Karpas-422 (cell line): ENCODE results near the gene FOXK1. TPM values are rescaled to one million over a fixed set of nuclear protein-coding genes. Genes with fewer than 3 reads are reported as not detected.
A peak's percentile ranks its signal among the peaks of the same experiment; 100 is the strongest.

ENCODE experiments used
- DNase-seq: peaks from one replicate; pipeline ENCODE4 v3.0.0-alpha.2; 2015
- H2AFZ ChIP-seq: fragments of 200-600 bp; sonication (generic); 2 replicates; pipeline ENCODE4 v1.6.1; 2014; ENCODE audit warnings: antibody characterized with exemption, low read length, mixed read lengths
- H3K27ac ChIP-seq: fragments of 200-600 bp; sonication (generic); 2 replicates; pipeline ENCODE4 v1.5.1; 2014; ENCODE audit warnings: mild to moderate bottlenecking, low read length, moderate library complexity
- H3K27me3 ChIP-seq: fragments of 200-600 bp; sonication (generic); 2 replicates; pipeline ENCODE4 v1.6.1; 2014; ENCODE audit warnings: low read length, mixed read lengths
- H3K36me3 ChIP-seq: fragments of 200-600 bp; sonication (generic); 2 replicates; pipeline ENCODE4 v1.6.1; 2014; ENCODE audit warnings: low read length, mixed read lengths; ENCODE audit not compliant: insufficient read depth
- H3K4me1 ChIP-seq: fragments of 200-600 bp; sonication (generic); 2 replicates; pipeline ENCODE4 v1.6.1; 2014; ENCODE audit warnings: mild to moderate bottlenecking, low read length, mixed read lengths
- H3K4me2 ChIP-seq: fragments of 200-600 bp; sonication (generic); 2 replicates; pipeline ENCODE4 v1.6.1; 2014; ENCODE audit warnings: low read length, low read depth, mild to moderate bottlenecking; ENCODE audit not compliant: poor library complexity, severe bottlenecking
- H3K4me3 ChIP-seq: fragments of 200-600 bp; sonication (generic); 2 replicates; pipeline ENCODE4 v1.5.1; 2014; ENCODE audit warnings: mild to moderate bottlenecking, antibody characterized with exemption, low read length, mixed read lengths
- H3K79me2 ChIP-seq: fragments of 200-600 bp; sonication (generic); 2 replicates; pipeline ENCODE4 v1.6.1; 2014; ENCODE audit warnings: mild to moderate bottlenecking, low read length, mixed read lengths
- H3K9ac ChIP-seq: fragments of 200-600 bp; sonication (generic); 2 replicates; pipeline ENCODE4 v1.6.0; 2014; ENCODE audit warnings: low read length
- H3K9me2 ChIP-seq: fragments of 200-600 bp; sonication (generic), shearing (Covaris generic); replicated peaks from 2 replicates; pipeline ENCODE4 v1.6.0; 2014; ENCODE audit warnings: mild to moderate bottlenecking, low read length, moderate library complexity; ENCODE audit not compliant: insufficient read depth
- H3K9me3 ChIP-seq: fragments of 300-700, 200-600 bp; sonication (generic); 2 replicates; pipeline ENCODE4 v1.6.1; 2014; ENCODE audit warnings: low read length, mixed read lengths
- H4K20me1 ChIP-seq: fragments of 200-600 bp; sonication (generic); 2 replicates; pipeline ENCODE4 v1.6.1; 2014; ENCODE audit warnings: mild to moderate bottlenecking, antibody characterized with exemption, low read length, low read depth; ENCODE audit not compliant: insufficient read depth
- total RNA-seq: library from RNA; depleted of rRNA; stranded (reverse); fragments of >200 nt; shearing (Covaris generic); gene quantifications from 2 replicates; pipeline ENCODE4 v1.2.3, GENCODE V29; 2014; ENCODE audit warnings: low replicate concordance

The FOXK1 gene
- total RNA-seq, 1 experiment from 2014 or later = 20.3 TPM

DNA sequence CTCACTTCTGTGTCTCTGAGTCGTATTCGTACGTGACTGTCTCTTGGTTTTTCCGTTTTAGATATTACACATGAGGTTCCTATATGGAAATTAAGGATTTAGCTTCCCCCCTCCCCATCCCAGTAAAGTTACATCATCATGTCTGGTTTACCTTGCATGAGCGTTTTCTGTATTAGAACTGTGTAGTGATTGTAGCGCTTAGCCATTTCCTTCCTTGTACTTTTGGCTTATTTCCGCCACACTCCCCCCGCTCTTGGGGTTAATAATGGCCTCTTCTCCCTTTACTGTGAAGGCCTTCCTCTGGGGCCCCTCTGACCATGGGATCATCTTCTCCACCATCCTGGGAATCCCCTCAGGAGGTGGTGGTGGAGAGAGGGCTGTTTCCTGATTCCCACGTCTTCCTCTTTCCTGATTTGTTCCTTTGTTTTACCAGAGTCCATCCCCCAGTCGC, 66.2 kb downstream of the FOXK1 start:
- Histone ChIP-seq H3K9me3 (no peaks in the 10 kb centered on the region), H4K20me1 (peaks cover 7% of the 10 kb centered on the region; the same call in 1 of the 2 replicates), H3K27me3 (no peaks in the 10 kb centered on the region), H3K36me3 (0 out of 2 replicates have a peak, but pooled peaks cover 4% of the 10 kb centered on the region), H3K79me2 (peaks cover 76% of the 10 kb centered on the region), H3K9me2 (no peaks in the 10 kb centered on the region), H3K4me1 (peaks cover 28% of the 10 kb centered on the region), H3K4me2 (no peak overlapping the region), H3K27ac (no peak overlapping the region), H3K9ac (no peak overlapping the region), H3K4me3 (no peak overlapping the region), H2AFZ (no peak overlapping the region)
- DNase-seq = no peak

- Histone ChIP-seq H3K79me2 (peaks cover 71% of the 10 kb centered on the region), H3K27ac (no peak overlapping the region)
These were observed 67.3 kb downstream of the FOXK1 start for GRCh38 chr7:4749363-4749762.

DNA sequence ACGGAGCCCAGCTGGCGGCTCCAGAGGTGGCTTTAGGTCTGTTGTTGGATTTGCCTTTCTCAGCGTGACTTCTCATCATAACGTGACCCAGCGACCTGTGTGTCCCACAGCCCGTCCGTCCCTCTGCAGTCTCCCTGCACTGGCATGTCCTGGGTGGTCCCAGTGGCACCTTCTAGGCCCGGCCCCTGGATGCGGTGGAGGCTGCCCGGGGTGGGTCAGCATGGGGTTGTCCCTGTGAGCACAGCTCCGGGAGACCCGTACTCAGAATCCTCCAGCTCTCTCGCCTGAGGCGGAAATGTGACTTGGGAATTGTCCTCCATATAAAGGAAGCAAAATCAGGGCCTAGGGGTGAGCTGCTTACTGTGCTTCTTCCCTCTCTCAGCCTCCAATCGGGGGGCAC, 67.7 kb downstream of the FOXK1 start:
- peaks cover 12% of the 10 kb centered on the region; the same call in 1 of the 2 replicates for H4K20me1 ChIP-seq
- DNase-seq = no peak

More at GRCh38 chr7:4749363-4749762, 67.3 kb downstream of the FOXK1 start:
- H3K9me2 ChIP-seq = no peaks in the 10 kb centered on the region
- DNase-seq = no peak
- no peaks in the 10 kb centered on the region for H3K9me3 ChIP-seq
- peaks cover 12% of the 10 kb centered on the region; the same call in 1 of the 2 replicates for H4K20me1 ChIP-seq
- H3K4me1 ChIP-seq = peaks cover 17% of the 10 kb centered on the region
- no peak overlapping the region for H3K4me3 ChIP-seq
- H3K4me2 ChIP-seq = no peak overlapping the region
- H3K36me3 ChIP-seq = peaks cover 4% of the 10 kb centered on the region; the same call in 1 of the 2 replicates
- H3K27me3 ChIP-seq = no peaks in the 10 kb centered on the region
- H2AFZ ChIP-seq = no peak overlapping the region
- H3K9ac ChIP-seq = no peak overlapping the region

GRCh38 chr7:4751398-4751947, 69.4 kb downstream of the FOXK1 start:
- no peaks in the 10 kb centered on the region for H3K9me2 ChIP-seq

More for the DNA sequence above, 67.7 kb downstream of the FOXK1 start:
- Histone ChIP-seq H2AFZ (no peak overlapping the region), H3K79me2 (peaks cover 67% of the 10 kb centered on the region), H3K4me2 (no peak overlapping the region), H3K9me2 (no peaks in the 10 kb centered on the region), H3K9ac (no peak overlapping the region), H3K36me3 (peaks cover 4% of the 10 kb centered on the region; the same call in 1 of the 2 replicates), H3K4me1 (peaks cover 13% of the 10 kb centered on the region), H3K9me3 (no peaks in the 10 kb centered on the region), H3K27ac (no peak overlapping the region), H3K4me3 (no peak overlapping the region), H3K27me3 (no peaks in the 10 kb centered on the region)

GRCh38 chr7:4753598-4754432, 71.7 kb downstream of the FOXK1 start:
- H3K4me2 ChIP-seq = no peak overlapping the region
- peaks cover 4% of the 10 kb centered on the region; the same call in 1 of the 2 replicates for H3K36me3 ChIP-seq
- no peak overlapping the region for H2AFZ ChIP-seq
- H3K9me3 ChIP-seq = no peaks in the 10 kb centered on the region
- no peak overlapping the region for H3K9ac ChIP-seq
- H3K27ac ChIP-seq = no peak overlapping the region
- H3K27me3 ChIP-seq = no peaks in the 10 kb centered on the region
- no peaks in the 10 kb centered on the region for H3K9me2 ChIP-seq
- peaks cover 12% of the 10 kb centered on the region; the same call in 1 of the 2 replicates for H4K20me1 ChIP-seq
- peaks cover 28% of the 10 kb centered on the region; the same call in 1 of the 2 replicates for H3K79me2 ChIP-seq
- no peaks in the 10 kb centered on the region for H3K4me1 ChIP-seq
- H3K4me3 ChIP-seq = no peak overlapping the region
- DNase-seq = peak; percentile 91

More at GRCh38 chr7:4751398-4751947, 69.4 kb downstream of the FOXK1 start:
- no peak for DNase-seq
- Histone ChIP-seq H3K4me2 (no peak overlapping the region), H3K27ac (no peak overlapping the region), H3K4me1 (no peaks in the 10 kb centered on the region), H3K79me2 (peaks cover 50% of the 10 kb centered on the region), H3K36me3 (peaks cover 8% of the 10 kb centered on the region; the same call in 1 of the 2 replicates), H3K4me3 (no peak overlapping the region), H4K20me1 (peaks cover 12% of the 10 kb centered on the region; the same call in 1 of the 2 replicates), H2AFZ (no peak overlapping the region), H3K27me3 (no peaks in the 10 kb centered on the region), H3K9me3 (no peaks in the 10 kb centered on the region), H3K9ac (no peak overlapping the region)

GRCh38 chr7:4754433-4755010, 72.4 kb downstream of the FOXK1 start:
- Histone ChIP-seq H3K27ac (no peak overlapping the region), H4K20me1 (peaks cover 12% of the 10 kb centered on the region; the same call in 1 of the 2 replicates), H3K36me3 (peaks cover 4% of the 10 kb centered on the region; the same call in 1 of the 2 replicates), H2AFZ (no peak overlapping the region), H3K79me2 (peaks cover 23% of the 10 kb centered on the region; the same call in 1 of the 2 replicates), H3K4me3 (no peak overlapping the region), H3K9me3 (no peaks in the 10 kb centered on the region), H3K9me2 (no peaks in the 10 kb centered on the region), H3K4me2 (no peak overlapping the region), H3K27me3 (no peaks in the 10 kb centered on the region), H3K4me1 (no peaks in the 10 kb centered on the region), H3K9ac (no peak overlapping the region)
- DNase-seq = no peak

GRCh38 chr7:4755045-4755444, 73.0 kb downstream of the FOXK1 start:
- no peak overlapping the region for H3K27ac ChIP-seq
- H3K4me2 ChIP-seq = no peak overlapping the region
- H3K9me2 ChIP-seq = no peaks in the 10 kb centered on the region
- peaks cover 12% of the 10 kb centered on the region; the same call in 1 of the 2 replicates for H4K20me1 ChIP-seq
- peaks cover 18% of the 10 kb centered on the region; the same call in 1 of the 2 replicates for H3K79me2 ChIP-seq
- no peak overlapping the region for H3K9ac ChIP-seq
- no peak overlapping the region for H2AFZ ChIP-seq
- H3K4me1 ChIP-seq = no peaks in the 10 kb centered on the region
- no peaks in the 10 kb centered on the region for H3K9me3 ChIP-seq
- no peak overlapping the region for H3K4me3 ChIP-seq
- H3K27me3 ChIP-seq = no peaks in the 10 kb centered on the region
- peaks cover 4% of the 10 kb centered on the region; the same call in 1 of the 2 replicates for H3K36me3 ChIP-seq
- DNase-seq = no peak
